BE2C (cell line): ENCODE data around the gene WDR93.
"Not testable (repeated sequence)": the region's sequence is repeated elsewhere in the genome, so short reads cannot be mapped to it uniquely, and the experiment has no call there.

ENCODE experiments used
- DNase-seq: peaks from one replicate; pipeline ENCODE4 v3.0.0-alpha.2; 2020
- H3K27me3 ChIP-seq: fragments of 250-450 bp; sonication (Bioruptor Pico); 2 replicates; pipeline ENCODE4 v1.5.1; 2020; ENCODE audit warnings: mild to moderate bottlenecking
- H3K36me3 ChIP-seq: fragments of 250-450 bp; sonication (Bioruptor Pico); 2 replicates; pipeline ENCODE4 v1.5.1; 2020; ENCODE audit warnings: mild to moderate bottlenecking
- H3K4me1 ChIP-seq: fragments of 250-450 bp; sonication (Bioruptor Pico); 2 replicates; pipeline ENCODE4 v1.5.1; 2020
- H3K4me3 ChIP-seq: 2 replicates; pipeline ENCODE4 v1.5.1; 2011; ENCODE audit warnings: low read depth, low read length
- H3K9me3 ChIP-seq: fragments of 250-450 bp; sonication (Bioruptor Pico); 2 replicates; pipeline ENCODE4 v1.5.1; 2020
- CTCF ChIP-seq: IDR thresholded peaks from 2 replicates; pipeline ENCODE4 v1.5.1; 2012; ENCODE audit warnings: mild to moderate bottlenecking, low read depth, low read length

The WDR93 gene

GRCh38 chr15:89787944-89788343, 97.3 kb downstream of the WDR93 start:
- H3K4me3 ChIP-seq: no peak overlapping the region
- no peaks in the 10 kb centered on the region for H3K27me3 ChIP-seq
- no peak for TF ChIP-seq CTCF
- no peak for DNase-seq
- H3K4me1 ChIP-seq: peaks cover 8% of the 10 kb centered on the region
- no peaks in the 10 kb centered on the region for H3K9me3 ChIP-seq
- no peaks in the 10 kb centered on the region for H3K36me3 ChIP-seq

- H3K4me1 ChIP-seq, H3K9me3 ChIP-seq, DNase-seq, H3K36me3 ChIP-seq, H3K27me3 ChIP-seq, H3K4me3 ChIP-seq: not testable (repeated sequence)
Observed at GRCh38 chr15:89788585-89788984, 98.0 kb downstream of the WDR93 start.

GRCh38 chr15:89790206-89790605, 99.6 kb downstream of the WDR93 start:
- Histone ChIP-seq H3K36me3 (no peaks in the 10 kb centered on the region), H3K27me3 (no peaks in the 10 kb centered on the region)
- no peak for TF ChIP-seq CTCF

GRCh38 chr15:89790661-89791060, 100.0 kb downstream of the WDR93 start:
- TF ChIP-seq CTCF: no peak
- Histone ChIP-seq H3K4me3 (no peak overlapping the region), H3K36me3 (no peaks in the 10 kb centered on the region), H3K9me3 (no peaks in the 10 kb centered on the region), H3K4me1 (no peaks in the 10 kb centered on the region), H3K27me3 (no peaks in the 10 kb centered on the region)
- no peak for DNase-seq

More at GRCh38 chr15:89790206-89790605, 99.6 kb downstream of the WDR93 start:
- Histone ChIP-seq H3K4me3 (no peak overlapping the region), H3K4me1 (no peaks in the 10 kb centered on the region), H3K9me3 (no peaks in the 10 kb centered on the region)
- no peak for DNase-seq

GRCh38 chr15:89792106-89792805, 101.6 kb downstream of the WDR93 start:
- H3K4me3 ChIP-seq: no peak overlapping the region
- H3K9me3 ChIP-seq: no peaks in the 10 kb centered on the region
- no peaks in the 10 kb centered on the region for H3K4me1 ChIP-seq
- no peaks in the 10 kb centered on the region for H3K27me3 ChIP-seq
- H3K36me3 ChIP-seq: no peaks in the 10 kb centered on the region
- DNase-seq: no peak
- TF ChIP-seq CTCF: no peak
